ENCODE results near the gene RASSF10.
"Not testable (repeated sequence)": the region's sequence is repeated elsewhere in the genome, so short reads cannot be mapped to it uniquely, and the experiment has no call there.

RASSF10 gene

GRCh38 chr11:13043912-13044628, 35.0 kb downstream of the RASSF10 start:
- no peak for DNase-seq
- TF ChIP-seq POLR2A (IDR thresholded peaks at IDR 0.05; ENCODE audit: low read length) = no peak
- no peak for TF ChIP-seq GATA1 (IDR thresholded peaks at IDR 0.05; ENCODE audit: low read depth, low read length)

- not testable (repeated sequence) for DNase-seq
Measured at GRCh38 chr11:13045089-13045488, 36.0 kb downstream of the RASSF10 start.

- TF ChIP-seq GATA1 (IDR thresholded peaks at IDR 0.05; ENCODE audit: low read depth, low read length) (no peak), POLR2A (IDR thresholded peaks at IDR 0.05; ENCODE audit: low read length) (no peak)
- no peak for DNase-seq
Measured at GRCh38 chr11:13045734-13046133, 36.6 kb downstream of the RASSF10 start.

GRCh38 chr11:13046637-13047570, 37.8 kb downstream of the RASSF10 start:
- no peak for TF ChIP-seq GATA1 (IDR thresholded peaks at IDR 0.05; ENCODE audit: low read depth, low read length)
- no peak for TF ChIP-seq POLR2A (IDR thresholded peaks at IDR 0.05; ENCODE audit: low read length)
- no peak for DNase-seq

GRCh38 chr11:13047884-13048283, 38.8 kb downstream of the RASSF10 start:
- no peak for TF ChIP-seq GATA1 (IDR thresholded peaks at IDR 0.05; ENCODE audit: low read depth, low read length)
- TF ChIP-seq POLR2A (IDR thresholded peaks at IDR 0.05; ENCODE audit: low read length) = no peak
- no peak for DNase-seq

- no peak for DNase-seq
- no peak for TF ChIP-seq GATA1 (IDR thresholded peaks at IDR 0.05; ENCODE audit: low read depth, low read length)
- TF ChIP-seq POLR2A (IDR thresholded peaks at IDR 0.05; ENCODE audit: low read length) = no peak
Measured at GRCh38 chr11:13051257-13051656, 42.1 kb downstream of the RASSF10 start.

GRCh38 chr11:13052130-13052571, 43.0 kb downstream of the RASSF10 start:
- DNase-seq = no peak
- TF ChIP-seq POLR2A (IDR thresholded peaks at IDR 0.05; ENCODE audit: low read length) (no peak), GATA1 (IDR thresholded peaks at IDR 0.05; ENCODE audit: low read depth, low read length) (no peak)

- DNase-seq = no peak
Measured at GRCh38 chr11:13053255-13053917, 44.3 kb downstream of the RASSF10 start.

GRCh38 chr11:13054278-13054677, 45.2 kb downstream of the RASSF10 start:
- TF ChIP-seq POLR2A (IDR thresholded peaks at IDR 0.05; ENCODE audit: low read length) = no peak
- TF ChIP-seq GATA1 (IDR thresholded peaks at IDR 0.05; ENCODE audit: low read depth, low read length) = no peak

More at GRCh38 chr11:13053255-13053917, 44.3 kb downstream of the RASSF10 start:
- TF ChIP-seq POLR2A (IDR thresholded peaks at IDR 0.05; ENCODE audit: low read length) (no peak), GATA1 (IDR thresholded peaks at IDR 0.05; ENCODE audit: low read depth, low read length) (no peak)

GRCh38 chr11:13055200-13055599, 46.1 kb downstream of the RASSF10 start:
- no peak for TF ChIP-seq GATA1 (IDR thresholded peaks at IDR 0.05; ENCODE audit: low read depth, low read length)
- TF ChIP-seq POLR2A (IDR thresholded peaks at IDR 0.05; ENCODE audit: low read length) = no peak
- no peak for DNase-seq

More at GRCh38 chr11:13054278-13054677, 45.2 kb downstream of the RASSF10 start:
- no peak for DNase-seq

- TF ChIP-seq POLR2A (IDR thresholded peaks at IDR 0.05; ENCODE audit: low read length) (no peak), GATA1 (IDR thresholded peaks at IDR 0.05; ENCODE audit: low read depth, low read length) (no peak)
- no peak for DNase-seq
Measured at GRCh38 chr11:13061294-13061990, 52.3 kb downstream of the RASSF10 start.

Measured in erythroblast (primary cell).